HepG2 (cell line): Measurements from ENCODE around the gene SEMA4B. TPM values are rescaled to one million over a fixed set of nuclear protein-coding genes. Genes with fewer than 3 reads are reported as not detected.
A peak's percentile ranks its signal among the peaks of the same experiment; 100 is the strongest.

Experiments
- ATF4 ChIP-seq, 2 experiments: fragments of 450-650 bp in 1 of 2; sonication (generic) in 1 of 2; formaldehyde crosslinking; IDR thresholded peaks; 2 replicates each; pipeline versions ENCODE4 v1.5.0 to v1.8.0; 2020 to 2022; ENCODE audit warnings: mild to moderate bottlenecking in 1 of 2, missing genetic modification reagents in 1 of 2
- BCL3 ChIP-seq: sonication (generic); formaldehyde crosslinking; IDR thresholded peaks from 2 replicates; pipeline ENCODE4 v1.5.1; 2020; ENCODE audit warnings: mild to moderate bottlenecking, missing genetic modification reagents, moderate library complexity
- BCL6 ChIP-seq: IDR thresholded peaks from 2 replicates; pipeline ENCODE4 v1.6.1; 2016; ENCODE audit warnings: missing genetic modification reagents, missing compliant biosample characterization
- CEBPZ ChIP-seq: IDR thresholded peaks from 2 replicates; pipeline ENCODE4 v1.6.1; 2012; ENCODE audit warnings: low read length, improper control_type of control experiment
- FLYWCH1 ChIP-seq: sonication (generic); formaldehyde crosslinking; IDR thresholded peaks from 2 replicates; pipeline ENCODE4 v1.8.1; 2023; ENCODE audit warnings: mild to moderate bottlenecking, missing genetic modification reagents
- HNRNPLL ChIP-seq: fragments of 200-400 bp; formaldehyde crosslinking; IDR thresholded peaks from 2 replicates; pipeline ENCODE4 v1.6.1; 2017; ENCODE audit warnings: mild to moderate bottlenecking, low read depth, low read length; ENCODE audit not compliant: poor library complexity, severe bottlenecking
- SAP130 ChIP-seq: IDR thresholded peaks from 2 replicates; pipeline ENCODE4 v1.6.1; 2016; ENCODE audit warnings: low read depth
- SOX6 ChIP-seq, 2 experiments: fragments of 450-650 bp in 1 of 2; sonication (generic) in 1 of 2; formaldehyde crosslinking in 1 of 2; IDR thresholded peaks; 2 replicates each; pipeline versions ENCODE4 v1.4.0 to v1.6.1; 2017 to 2020; ENCODE audit warnings: antibody characterized with exemption in 1 of 2, mild to moderate bottlenecking in 1 of 2, missing genetic modification reagents in 1 of 2
- TCF7 ChIP-seq: sonication (generic); IDR thresholded peaks from 2 replicates; pipeline ENCODE4 v1.6.1; 2016; ENCODE audit warnings: antibody characterized with exemption, low read depth
- ZBTB42 ChIP-seq: sonication (generic); formaldehyde crosslinking; IDR thresholded peaks from 2 replicates; pipeline ENCODE4 v1.5.0; 2020; ENCODE audit warnings: mild to moderate bottlenecking, missing genetic modification reagents
- ZFP62 ChIP-seq: sonication (generic); formaldehyde crosslinking; IDR thresholded peaks from 2 replicates; pipeline ENCODE4 v1.4.0; 2020; ENCODE audit warnings: missing genetic modification reagents
- ZNF10 ChIP-seq: sonication (generic); formaldehyde crosslinking; IDR thresholded peaks from 2 replicates; pipeline ENCODE4 v1.4.0; 2020; ENCODE audit warnings: mild to moderate bottlenecking, low read depth, missing genetic modification reagents, borderline replicate concordance
- ZNF282 ChIP-seq: fragments of 450-650 bp; IDR thresholded peaks from 2 replicates; pipeline ENCODE4 v1.6.1; 2018; ENCODE audit not compliant: partially characterized antibody
- ZNF562 ChIP-seq: sonication (generic); formaldehyde crosslinking; IDR thresholded peaks from 2 replicates; pipeline ENCODE4 v1.8.0; 2022; ENCODE audit warnings: missing genetic modification reagents, borderline replicate concordance
- ZNF891 ChIP-seq: sonication (generic); formaldehyde crosslinking; IDR thresholded peaks from 2 replicates; pipeline ENCODE4 v1.5.0; 2020; ENCODE audit warnings: mild to moderate bottlenecking, missing genetic modification reagents
- ZSCAN12 ChIP-seq: sonication (generic); formaldehyde crosslinking; IDR thresholded peaks from 2 replicates; pipeline ENCODE4 v1.9.0; 2021; ENCODE audit warnings: mild to moderate bottlenecking, missing genetic modification reagents
- ZSCAN31 ChIP-seq: sonication (generic); formaldehyde crosslinking; IDR thresholded peaks from 2 replicates; pipeline ENCODE4 v1.5.0; 2020; ENCODE audit warnings: low read depth, mild to moderate bottlenecking, missing genetic modification reagents
- polyA plus RNA-seq, 8 experiments: library from polyadenylated mRNA; depleted of rRNA in 3 of 8; stranded (reverse) in 7 of 8; unstranded in 1 of 8; fragments of >200 nt; fragmentation: Illumina TruSeq in 4 of 8; extraction: Trizol in 4 of 8; gene quantifications; 2 replicates each; pipeline versions ENCODE4 v1.2.1 to v1.2.3, GENCODE V29; 2011 to 2016; ENCODE audit warnings: low read depth in 4 of 8, missing spikeins in 1 of 8, mixed read lengths in 1 of 8; ENCODE audit not compliant: insufficient read depth in 1 of 8
- total RNA-seq, 5 experiments: library from RNA; depleted of rRNA; stranded (reverse); fragments of >200 nt; fragmentation: Illumina TruSeq; extraction: Trizol; gene quantifications; 2 replicates each; pipeline ENCODE4 v1.2.3, GENCODE V29; 2016; ENCODE audit warnings: low read depth in 1 of 5

SEMA4B gene
- total and polyA plus RNA-seq, 2 of the 13 experiments (the other 11 are each of a cell fraction or from before 2014, with no cell fraction given): 2.1 to 17.0 TPM

GRCh38 chr15:90184786-90185704, 16.1 kb upstream of the SEMA4B start (continued):
- TF ChIP-seq CEBPZ (no peak), FLYWCH1 (no peak), ZNF10 (no peak), BCL6 (peak; percentile 55), ZSCAN31 (peak; percentile 30; the same call in 1 of the 2 replicates), SAP130 (CRISPR knock-in tag) (peak; percentile 70), ZSCAN12 (peak; percentile 47; the same call in 1 of the 2 replicates), BCL3 (peak; percentile 67; the same call in 1 of the 2 replicates), TCF7 (no peak), ZBTB42 (CRISPR knock-in tag) (no peak), ATF4 (CRISPR knock-in tag; IDR thresholded peaks at IDR 0.05) (no peak), ZNF282 (no peak), HNRNPLL (peak; percentile 42), SOX6 (IDR thresholded peaks at IDR 0.05) (no peak), SOX6 (CRISPR knock-in tag; IDR thresholded peaks at IDR 0.05) (no peak), ZFP62 (no peak), ZNF562 (no peak), ZNF891 (CRISPR knock-in tag) (peak; percentile 65; the same call in 1 of the 2 replicates)
